IPS-15b (cell line): ENCODE measurements around the gene LDLRAD1.
"Not testable (repeated sequence)": the region's sequence is repeated elsewhere in the genome, so short reads cannot be mapped to it uniquely, and the experiment has no call there.

Experiments
- H3K27me3 ChIP-seq: one replicate; pipeline ENCODE4 v1.6.1; 2013; ENCODE audit warnings: low read length; ENCODE audit not compliant: control insufficient read depth, insufficient read depth
- H3K36me3 ChIP-seq: one replicate; pipeline ENCODE4 v1.6.1; 2013; ENCODE audit warnings: low read length; ENCODE audit not compliant: control insufficient read depth, insufficient read depth
- H3K4me1 ChIP-seq: one replicate; pipeline ENCODE4 v1.6.1; 2013; ENCODE audit warnings: mild to moderate bottlenecking, low read length; ENCODE audit not compliant: control insufficient read depth, insufficient read depth
- H3K4me3 ChIP-seq: one replicate; pipeline ENCODE4 v1.5.1; 2013; ENCODE audit warnings: low read depth, low read length
- H3K9ac ChIP-seq: one replicate; pipeline ENCODE4 v1.6.1; 2013; ENCODE audit warnings: low read depth, mild to moderate bottlenecking, low read length
- H3K9me3 ChIP-seq: one replicate; pipeline ENCODE4 v1.6.1; 2013; ENCODE audit warnings: mild to moderate bottlenecking, low read length; ENCODE audit not compliant: control insufficient read depth, insufficient read depth

Gene LDLRAD1

GRCh38 chr1:54012863-54013262 lies 5.1 kb downstream of the LDLRAD1 start:
- Histone ChIP-seq H3K9me3 (no peaks in the 10 kb centered on the region), H3K27me3 (no peaks in the 10 kb centered on the region), H3K36me3 (no peaks in the 10 kb centered on the region), H3K4me1 (peaks cover 7% of the 10 kb centered on the region), H3K4me3 (no peak overlapping the region), H3K9ac (no peak overlapping the region)

GRCh38 chr1:54012008-54012325 lies 6.0 kb downstream of the LDLRAD1 start:
- Histone ChIP-seq H3K9me3 (no peaks in the 10 kb centered on the region), H3K36me3 (no peaks in the 10 kb centered on the region), H3K4me1 (peaks cover 7% of the 10 kb centered on the region), H3K27me3 (no peaks in the 10 kb centered on the region), H3K9ac (no peak overlapping the region), H3K4me3 (no peak overlapping the region)

- no peaks in the 10 kb centered on the region for H3K36me3 ChIP-seq
- no peak overlapping the region for H3K4me3 ChIP-seq
- peaks cover 3% of the 10 kb centered on the region for H3K4me1 ChIP-seq
- H3K9me3 ChIP-seq: no peaks in the 10 kb centered on the region
- no peak overlapping the region for H3K9ac ChIP-seq
- H3K27me3 ChIP-seq: no peaks in the 10 kb centered on the region
These were observed 6.5 kb downstream of the LDLRAD1 start for GRCh38 chr1:54011316-54012007.

GRCh38 chr1:54010415-54011117 lies 7.4 kb downstream of the LDLRAD1 start:
- Histone ChIP-seq H3K9ac (no peak overlapping the region), H3K9me3 (no peaks in the 10 kb centered on the region), H3K36me3 (no peaks in the 10 kb centered on the region), H3K27me3 (no peaks in the 10 kb centered on the region), H3K4me1 (no peaks in the 10 kb centered on the region), H3K4me3 (no peak overlapping the region)

GRCh38 chr1:54009406-54009805 lies 8.6 kb downstream of the LDLRAD1 start:
- Histone ChIP-seq H3K4me3 (no peak overlapping the region), H3K9ac (no peak overlapping the region), H3K36me3 (no peaks in the 10 kb centered on the region), H3K27me3 (no peaks in the 10 kb centered on the region), H3K4me1 (no peaks in the 10 kb centered on the region), H3K9me3 (no peaks in the 10 kb centered on the region)

- no peaks in the 10 kb centered on the region for H3K9me3 ChIP-seq
- H3K4me1 ChIP-seq: no peaks in the 10 kb centered on the region
- H3K36me3 ChIP-seq: no peaks in the 10 kb centered on the region
- no peak overlapping the region for H3K4me3 ChIP-seq
- H3K9ac ChIP-seq: no peak overlapping the region
- no peaks in the 10 kb centered on the region for H3K27me3 ChIP-seq
These were observed 9.1 kb downstream of the LDLRAD1 start for GRCh38 chr1:54008876-54009275.

GRCh38 chr1:54007613-54008012 lies 10.4 kb downstream of the LDLRAD1 start:
- Histone ChIP-seq H3K9me3 (no peaks in the 10 kb centered on the region), H3K36me3 (no peaks in the 10 kb centered on the region), H3K27me3 (no peaks in the 10 kb centered on the region)

GRCh38 chr1:54006508-54006907 lies 11.5 kb downstream of the LDLRAD1 start:
- no peaks in the 10 kb centered on the region for H3K27me3 ChIP-seq
- no peak overlapping the region for H3K4me3 ChIP-seq

More at GRCh38 chr1:54007613-54008012, 10.4 kb downstream of the LDLRAD1 start:
- Histone ChIP-seq H3K4me3 (no peak overlapping the region), H3K9ac (no peak overlapping the region), H3K4me1 (no peaks in the 10 kb centered on the region)

GRCh38 chr1:54004481-54005049 lies 13.4 kb downstream of the LDLRAD1 start:
- no peaks in the 10 kb centered on the region for H3K4me1 ChIP-seq
- no peak overlapping the region for H3K4me3 ChIP-seq
- no peak overlapping the region for H3K9ac ChIP-seq
- H3K27me3 ChIP-seq: no peaks in the 10 kb centered on the region
- H3K9me3 ChIP-seq: no peaks in the 10 kb centered on the region
- H3K36me3 ChIP-seq: no peaks in the 10 kb centered on the region

More at GRCh38 chr1:54006508-54006907, 11.5 kb downstream of the LDLRAD1 start:
- no peak overlapping the region for H3K9ac ChIP-seq
- no peaks in the 10 kb centered on the region for H3K9me3 ChIP-seq
- no peaks in the 10 kb centered on the region for H3K36me3 ChIP-seq
- H3K4me1 ChIP-seq: no peaks in the 10 kb centered on the region

GRCh38 chr1:54003750-54004480 lies 14.1 kb downstream of the LDLRAD1 start:
- not testable (repeated sequence) for H3K27me3 ChIP-seq, H3K9me3 ChIP-seq, H3K4me3 ChIP-seq, H3K36me3 ChIP-seq, H3K9ac ChIP-seq, H3K4me1 ChIP-seq

- H3K4me3 ChIP-seq: no peak overlapping the region
- no peaks in the 10 kb centered on the region for H3K4me1 ChIP-seq
- H3K9ac ChIP-seq: no peak overlapping the region
- no peaks in the 10 kb centered on the region for H3K36me3 ChIP-seq
- H3K9me3 ChIP-seq: no peaks in the 10 kb centered on the region
- H3K27me3 ChIP-seq: no peaks in the 10 kb centered on the region
These were observed 14.7 kb downstream of the LDLRAD1 start for GRCh38 chr1:54003249-54003646.
